HL-60 (cell line): Measurements from ENCODE around the gene GPR157.

Experiments used
- DNase-seq, 2 experiments: peaks; one replicate each; pipeline ENCODE4 v3.0.0-alpha.2; 2010 to 2020; ENCODE audit warnings: low read depth in 1 of 2, low spot score in 1 of 2
- H3K27ac ChIP-seq: fragments of 250-450 bp; sonication (Bioruptor Pico); replicated peaks from 2 replicates; pipeline ENCODE4 v1.5.1; 2020; ENCODE audit warnings: mild to moderate bottlenecking, moderate library complexity
- H3K27me3 ChIP-seq: fragments of 250-450 bp; sonication (Bioruptor Pico); 2 replicates; pipeline ENCODE4 v1.5.1; 2021; ENCODE audit warnings: mild to moderate bottlenecking, moderate library complexity; ENCODE audit not compliant: insufficient read depth, poor library complexity, severe bottlenecking
- H3K4me3 ChIP-seq: replicated peaks from 2 replicates; pipeline ENCODE4 v1.5.1; 2011; ENCODE audit warnings: mild to moderate bottlenecking, control low read depth, low read length; ENCODE audit not compliant: insufficient read depth
- GABPA ChIP-seq: IDR thresholded peaks from 2 replicates; pipeline ENCODE4 v1.6.1; 2012; ENCODE audit warnings: low read depth
- POLR2AphosphoS5 ChIP-seq: IDR thresholded peaks from 2 replicates; pipeline ENCODE4 v1.6.1; 2012; ENCODE audit warnings: low read depth
- SPI1 ChIP-seq: IDR thresholded peaks from 2 replicates; pipeline ENCODE4 v1.6.1; 2012; ENCODE audit warnings: low read depth, mild to moderate bottlenecking, borderline replicate concordance
- TF ChIP-seq, protein P1 (sequence below): IDR thresholded peaks from 2 replicates; pipeline ENCODE4 v1.6.1; 2012; ENCODE audit warnings: low read depth; ENCODE audit not compliant: insufficient replicate concordance
- TF ChIP-seq, protein P2 (sequence below): IDR thresholded peaks from one replicate; pipeline ENCODE4 v1.5.1; 2011; ENCODE audit warnings: low read length, control low read depth, inconsistent platforms; ENCODE audit not compliant: insufficient read depth

The GPR157 gene

DNA sequence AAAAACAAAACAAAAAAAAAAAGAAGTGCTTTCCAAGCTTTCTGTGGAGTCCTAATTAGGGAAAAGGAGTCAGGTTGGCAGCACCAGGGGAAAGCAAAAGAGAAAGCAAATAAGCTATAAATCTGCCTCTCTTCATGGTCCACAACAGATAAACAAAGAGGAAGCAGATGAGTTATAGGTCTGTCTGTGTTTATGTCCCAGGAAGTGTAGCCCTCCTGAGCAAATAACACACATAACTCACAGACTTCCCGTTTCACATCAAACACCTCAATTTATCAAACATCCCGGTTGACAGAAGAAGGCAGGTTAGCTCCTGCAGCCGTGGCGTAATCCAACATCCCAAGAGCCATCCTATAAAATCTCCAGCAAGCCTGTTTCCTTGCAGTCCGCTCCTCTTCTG, 53.9 kb downstream of the GPR157 start:
- TF ChIP-seq SPI1 = peak; percentile 74
- TF ChIP-seq, protein P1, sequence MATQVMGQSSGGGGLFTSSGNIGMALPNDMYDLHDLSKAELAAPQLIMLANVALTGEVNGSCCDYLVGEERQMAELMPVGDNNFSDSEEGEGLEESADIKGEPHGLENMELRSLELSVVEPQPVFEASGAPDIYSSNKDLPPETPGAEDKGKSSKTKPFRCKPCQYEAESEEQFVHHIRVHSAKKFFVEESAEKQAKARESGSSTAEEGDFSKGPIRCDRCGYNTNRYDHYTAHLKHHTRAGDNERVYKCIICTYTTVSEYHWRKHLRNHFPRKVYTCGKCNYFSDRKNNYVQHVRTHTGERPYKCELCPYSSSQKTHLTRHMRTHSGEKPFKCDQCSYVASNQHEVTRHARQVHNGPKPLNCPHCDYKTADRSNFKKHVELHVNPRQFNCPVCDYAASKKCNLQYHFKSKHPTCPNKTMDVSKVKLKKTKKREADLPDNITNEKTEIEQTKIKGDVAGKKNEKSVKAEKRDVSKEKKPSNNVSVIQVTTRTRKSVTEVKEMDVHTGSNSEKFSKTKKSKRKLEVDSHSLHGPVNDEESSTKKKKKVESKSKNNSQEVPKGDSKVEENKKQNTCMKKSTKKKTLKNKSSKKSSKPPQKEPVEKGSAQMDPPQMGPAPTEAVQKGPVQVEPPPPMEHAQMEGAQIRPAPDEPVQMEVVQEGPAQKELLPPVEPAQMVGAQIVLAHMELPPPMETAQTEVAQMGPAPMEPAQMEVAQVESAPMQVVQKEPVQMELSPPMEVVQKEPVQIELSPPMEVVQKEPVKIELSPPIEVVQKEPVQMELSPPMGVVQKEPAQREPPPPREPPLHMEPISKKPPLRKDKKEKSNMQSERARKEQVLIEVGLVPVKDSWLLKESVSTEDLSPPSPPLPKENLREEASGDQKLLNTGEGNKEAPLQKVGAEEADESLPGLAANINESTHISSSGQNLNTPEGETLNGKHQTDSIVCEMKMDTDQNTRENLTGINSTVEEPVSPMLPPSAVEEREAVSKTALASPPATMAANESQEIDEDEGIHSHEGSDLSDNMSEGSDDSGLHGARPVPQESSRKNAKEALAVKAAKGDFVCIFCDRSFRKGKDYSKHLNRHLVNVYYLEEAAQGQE = no peak
- Histone ChIP-seq H3K4me3 (no peak overlapping the region), H3K27me3 (no peaks in the 10 kb centered on the region), H3K27ac (peak overlapping the region; percentile 45)
- DNase-seq = no peak

DNA sequence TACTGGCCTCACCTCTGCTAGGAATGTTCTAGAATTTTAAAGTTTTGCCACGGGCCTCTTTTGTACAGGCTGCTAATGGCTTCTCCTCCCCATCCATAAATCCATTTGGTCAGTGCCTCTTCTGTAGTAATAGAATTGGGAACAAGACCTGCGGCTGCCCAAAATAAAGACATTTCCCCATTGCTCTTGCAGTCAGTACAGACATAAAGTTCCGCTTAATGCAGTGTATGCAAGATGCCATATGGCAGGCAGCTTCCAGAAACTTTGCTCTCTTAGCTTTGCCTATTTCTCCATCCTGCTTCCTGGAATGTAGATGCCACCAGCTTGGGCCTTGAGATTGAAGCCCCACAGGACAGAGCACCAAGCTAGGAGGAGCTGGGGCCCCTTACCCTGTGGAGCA, 55.8 kb downstream of the GPR157 start:
- Histone ChIP-seq H3K27ac (peak overlapping the region; percentile 60), H3K27me3 (no peaks in the 10 kb centered on the region), H3K4me3 (no peak overlapping the region)
- DNase-seq = peak in 1 of 2 experiments; percentile 63
- TF ChIP-seq SPI1 (peak; percentile 17; the same call in 1 of the 2 replicates), POLR2AphosphoS5 (no peak)

DNA sequence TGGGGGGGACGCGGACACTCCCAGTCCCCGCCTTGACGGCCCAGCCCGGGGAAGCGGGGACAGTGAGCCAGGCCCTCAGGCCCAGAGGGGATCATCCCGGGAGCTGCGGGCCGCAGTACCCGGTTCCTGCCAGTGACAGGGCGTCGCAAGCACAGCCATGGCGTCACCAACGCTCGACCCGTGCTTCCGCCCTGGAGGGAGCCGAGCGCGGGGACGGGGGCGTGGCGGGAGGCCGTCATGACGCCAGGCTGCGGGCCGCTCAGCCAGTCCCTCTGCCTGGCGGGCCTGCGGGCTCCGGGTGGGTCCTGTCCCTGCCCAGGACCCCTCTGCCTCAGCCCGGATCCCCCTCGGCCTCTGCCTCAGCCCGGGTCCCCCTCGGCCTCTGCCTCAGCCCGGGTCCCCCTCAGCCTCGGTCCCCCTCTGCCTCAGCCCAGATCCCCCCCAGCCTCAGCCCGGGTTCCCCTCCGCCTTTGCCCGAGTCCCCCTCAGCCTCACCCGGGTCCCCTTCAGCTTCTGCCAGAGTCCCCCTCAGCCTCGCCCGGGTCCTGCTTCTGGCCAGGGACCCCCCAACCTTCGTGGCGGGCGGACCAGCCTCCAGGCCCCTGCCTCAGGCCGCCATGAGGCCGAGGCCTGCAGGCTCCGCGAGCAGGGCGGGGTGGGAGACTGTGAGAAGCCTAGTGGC, 57.2 kb downstream of the GPR157 start:
- Histone ChIP-seq H3K27me3 (no peaks in the 10 kb centered on the region), H3K4me3 (no peak overlapping the region), H3K27ac (no peak overlapping the region)
- no peak for DNase-seq
- TF ChIP-seq SPI1 (no peak), GABPA (no peak), POLR2AphosphoS5 (no peak)
- TF ChIP-seq, protein P2, sequence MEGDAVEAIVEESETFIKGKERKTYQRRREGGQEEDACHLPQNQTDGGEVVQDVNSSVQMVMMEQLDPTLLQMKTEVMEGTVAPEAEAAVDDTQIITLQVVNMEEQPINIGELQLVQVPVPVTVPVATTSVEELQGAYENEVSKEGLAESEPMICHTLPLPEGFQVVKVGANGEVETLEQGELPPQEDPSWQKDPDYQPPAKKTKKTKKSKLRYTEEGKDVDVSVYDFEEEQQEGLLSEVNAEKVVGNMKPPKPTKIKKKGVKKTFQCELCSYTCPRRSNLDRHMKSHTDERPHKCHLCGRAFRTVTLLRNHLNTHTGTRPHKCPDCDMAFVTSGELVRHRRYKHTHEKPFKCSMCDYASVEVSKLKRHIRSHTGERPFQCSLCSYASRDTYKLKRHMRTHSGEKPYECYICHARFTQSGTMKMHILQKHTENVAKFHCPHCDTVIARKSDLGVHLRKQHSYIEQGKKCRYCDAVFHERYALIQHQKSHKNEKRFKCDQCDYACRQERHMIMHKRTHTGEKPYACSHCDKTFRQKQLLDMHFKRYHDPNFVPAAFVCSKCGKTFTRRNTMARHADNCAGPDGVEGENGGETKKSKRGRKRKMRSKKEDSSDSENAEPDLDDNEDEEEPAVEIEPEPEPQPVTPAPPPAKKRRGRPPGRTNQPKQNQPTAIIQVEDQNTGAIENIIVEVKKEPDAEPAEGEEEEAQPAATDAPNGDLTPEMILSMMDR = no peak
- TF ChIP-seq, protein P1 = no peak

DNA sequence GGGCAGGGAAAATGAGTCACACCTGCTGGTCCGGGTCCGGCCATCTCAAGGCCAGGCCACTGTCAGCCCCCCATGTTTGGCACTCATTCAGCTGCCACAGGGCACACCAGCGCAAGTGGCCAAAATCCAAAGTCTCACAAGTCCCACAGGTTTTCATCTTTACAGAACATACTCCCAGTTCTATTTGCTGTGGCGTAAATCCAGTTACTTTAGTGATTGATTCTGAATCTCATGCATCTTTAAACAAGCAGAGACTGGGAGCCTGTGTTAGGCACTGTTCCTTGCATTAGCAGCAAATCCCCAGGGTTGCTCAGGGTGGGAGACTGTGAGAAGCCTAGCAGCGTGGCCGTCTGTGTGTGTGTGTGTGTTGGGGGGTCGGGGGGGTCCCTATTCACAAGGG, 58.4 kb downstream of the GPR157 start:
- H3K27me3 ChIP-seq = no peaks in the 10 kb centered on the region
- no peak overlapping the region; the same call in 1 of the 2 replicates for H3K27ac ChIP-seq
- H3K4me3 ChIP-seq = no peak overlapping the region
- TF ChIP-seq, protein P2 = no peak
- TF ChIP-seq POLR2AphosphoS5 (no peak), SPI1 (no peak), GABPA (no peak)
- TF ChIP-seq, protein P1 = no peak
- DNase-seq = no peak
